SKM-1 treated with dmso at 0.1 percent for 144 hours (cell line): ENCODE measurements around the gene VIPR1.

ENCODE experiments used
- DNase-seq: peaks from one replicate; lab custom pipeline; 2025; ENCODE audit not compliant: unreplicated experiment; lab: John Stamatoyannopoulos, UW

Gene VIPR1

DNA sequence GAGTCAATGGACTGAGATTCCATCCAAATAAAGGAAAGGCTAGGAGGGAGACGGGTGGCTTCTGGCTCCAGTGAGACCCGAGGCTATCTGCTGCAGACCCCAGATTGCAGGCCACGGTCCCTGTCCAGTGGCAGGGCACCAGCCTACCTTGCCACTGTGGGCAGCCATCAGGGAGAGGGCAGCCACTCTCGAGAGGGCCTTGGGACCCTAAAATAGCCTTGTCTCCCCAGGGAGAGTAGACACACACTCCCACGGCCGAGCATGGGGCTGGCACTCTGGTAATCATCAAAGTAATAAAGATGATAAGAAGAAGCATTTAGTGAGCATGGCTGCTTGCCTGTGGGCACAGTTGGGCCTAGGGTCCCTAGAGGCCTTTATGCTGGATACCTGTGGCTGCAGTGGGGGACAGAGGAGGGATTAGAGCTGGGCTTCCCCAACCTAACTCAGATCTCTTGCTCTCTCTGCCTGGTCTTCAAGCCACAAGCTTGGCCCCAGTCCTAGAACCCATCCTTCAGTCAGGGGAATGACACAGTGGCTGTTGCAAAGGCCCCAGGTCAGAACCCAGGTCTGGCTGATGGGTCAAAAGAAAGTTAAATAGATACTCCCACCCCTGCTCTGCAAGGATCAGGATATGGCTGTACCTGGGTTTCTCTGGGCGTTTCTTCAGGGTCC, 9.2 kb upstream of the VIPR1 start:
- no peak for DNase-seq

DNA sequence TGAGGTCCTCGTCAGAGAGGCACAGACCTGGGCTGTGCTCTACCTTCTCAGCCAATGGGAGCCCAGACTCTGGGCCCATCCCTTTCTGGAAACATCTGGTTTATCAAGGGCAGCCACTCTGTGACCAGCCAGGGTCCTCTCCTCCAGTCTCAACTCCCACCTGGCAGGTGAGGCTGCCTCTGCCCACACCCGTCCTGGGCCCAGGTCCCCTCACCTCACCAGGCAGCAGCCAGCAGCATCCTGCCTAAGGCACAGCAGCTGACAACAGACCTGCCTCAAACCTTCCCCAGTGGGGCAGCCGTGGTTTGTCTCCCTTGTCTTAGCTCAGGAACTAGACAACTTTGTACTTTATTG, 8.7 kb upstream of the VIPR1 start:
- DNase-seq = no peak

- no peak for DNase-seq
These were observed 7.0 kb upstream of the VIPR1 start for GRCh38 chr3:42495393-42495792.

DNA sequence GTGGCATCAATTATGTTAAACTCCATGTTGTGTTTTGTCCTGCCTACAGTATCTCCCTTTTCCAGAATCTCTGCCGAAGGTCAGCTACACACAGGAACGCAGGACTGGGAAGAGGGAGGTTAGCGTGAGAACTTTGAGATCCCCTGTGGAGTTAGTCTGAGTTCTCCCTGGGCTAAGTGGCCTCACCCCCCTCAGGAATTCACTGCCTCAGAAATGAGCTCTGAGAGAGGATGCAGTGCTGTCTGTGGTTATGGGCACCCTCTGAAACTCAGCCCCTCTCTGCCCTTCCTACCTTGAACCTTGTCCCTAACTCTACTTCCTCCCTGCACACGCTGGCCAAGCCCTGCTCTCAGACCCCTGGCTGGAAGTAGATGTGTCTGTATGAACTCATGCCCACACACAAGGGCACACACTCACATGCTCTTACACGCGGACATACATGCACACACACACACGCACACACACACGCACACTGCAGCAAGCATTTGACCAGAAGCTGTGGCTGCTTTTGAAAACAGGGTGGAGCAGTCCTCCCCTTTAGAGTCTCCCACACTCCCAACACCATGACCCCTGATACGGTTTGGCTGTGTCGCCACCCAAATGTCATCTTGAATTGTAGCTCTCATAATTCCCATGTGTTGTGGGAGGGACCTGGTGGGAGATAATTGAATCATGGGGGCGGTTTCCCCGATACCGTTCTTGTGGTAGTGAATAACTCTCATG, 5.3 kb upstream of the VIPR1 start:
- DNase-seq = no peak

- no peak for DNase-seq
These were observed 4.4 kb upstream of the VIPR1 start for GRCh38 chr3:42498034-42498433.

- DNase-seq = no peak
These were observed 3.5 kb upstream of the VIPR1 start for GRCh38 chr3:42498791-42499477.

DNA sequence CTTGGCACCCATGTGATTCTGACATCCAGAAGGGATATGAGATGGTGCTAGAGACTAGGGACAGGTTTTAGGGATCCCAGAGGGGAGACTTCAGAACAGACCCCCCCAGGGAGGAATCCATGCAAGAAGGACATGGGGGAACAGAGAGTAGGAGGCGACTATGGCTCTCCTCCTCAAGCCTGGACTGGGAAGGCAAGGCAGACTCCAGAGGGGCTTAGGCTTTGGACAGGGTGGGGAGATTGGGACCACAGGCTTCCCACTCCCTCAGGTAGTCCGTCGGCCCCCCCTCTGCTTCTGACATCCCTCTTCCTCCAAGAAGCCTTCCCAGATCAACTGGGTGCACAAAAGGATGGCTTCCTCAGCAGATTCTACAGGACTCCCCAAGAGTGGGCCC, 3.0 kb upstream of the VIPR1 start:
- no peak for DNase-seq

DNA sequence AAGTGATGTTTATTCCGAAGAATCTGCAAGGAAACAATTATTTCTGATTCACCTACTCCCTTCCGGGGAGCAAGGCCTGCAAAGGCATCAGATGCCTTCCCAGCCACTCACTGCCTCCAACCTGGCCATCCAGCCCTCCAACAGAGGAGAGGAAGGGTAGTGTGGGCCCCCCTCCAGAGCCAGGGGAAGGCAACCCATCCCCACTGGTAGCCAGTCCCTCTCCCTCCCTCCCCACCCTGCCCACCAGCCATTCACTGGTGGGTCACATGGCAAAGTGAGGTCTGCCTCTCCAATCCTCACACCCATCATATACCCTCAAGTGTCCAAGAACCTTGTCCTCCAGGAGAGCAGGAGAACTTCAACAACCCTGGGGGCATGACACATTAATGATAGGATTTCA, 2.4 kb upstream of the VIPR1 start:
- no peak for DNase-seq

GRCh38 chr3:42500909-42501308, 1.5 kb upstream of the VIPR1 start:
- DNase-seq = no peak

DNA sequence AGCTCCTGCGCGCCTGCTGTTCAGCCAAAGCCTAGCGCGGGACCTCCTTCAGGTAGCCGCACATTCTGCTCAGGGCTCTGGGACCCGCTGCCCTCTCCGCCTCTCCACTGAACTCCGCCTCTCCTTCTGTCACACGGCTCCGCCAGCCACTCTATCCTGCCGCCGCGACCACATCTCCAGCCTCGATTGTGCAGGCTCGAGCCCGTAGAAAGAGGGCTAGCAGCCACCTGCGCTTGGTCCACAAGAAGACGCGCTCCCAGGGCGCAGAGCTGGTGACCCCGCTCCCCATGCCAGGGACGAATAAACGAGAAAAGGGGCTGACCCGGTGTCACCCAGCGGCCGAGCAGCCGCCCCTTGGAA, 1.1 kb upstream of the VIPR1 start:
- DNase-seq = no peak

- peak; percentile 76 for DNase-seq
These were observed 588 bp upstream of the VIPR1 start for GRCh38 chr3:42501681-42502428.

GRCh38 chr3:42503251-42503924, 945 bp downstream of the VIPR1 start:
- no peak for DNase-seq

DNA sequence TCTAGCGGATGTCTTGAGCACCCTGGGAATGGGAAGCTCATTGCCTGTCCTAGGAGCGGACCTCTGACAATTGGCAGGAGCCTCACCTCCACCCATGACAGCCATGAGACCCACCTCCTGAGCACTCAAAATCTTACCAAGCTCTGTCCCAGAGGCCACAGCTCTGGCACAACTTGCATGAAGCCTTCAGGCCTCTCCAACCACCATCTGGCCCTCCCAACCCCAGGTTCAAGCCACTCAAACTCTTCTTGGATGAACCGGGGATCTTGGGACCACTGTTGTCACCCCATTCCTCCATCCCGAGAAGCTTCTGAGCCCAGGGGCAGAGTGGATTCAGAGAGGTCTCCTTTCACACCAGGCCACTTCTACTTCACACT, 1.5 kb downstream of the VIPR1 start:
- DNase-seq = no peak

DNA sequence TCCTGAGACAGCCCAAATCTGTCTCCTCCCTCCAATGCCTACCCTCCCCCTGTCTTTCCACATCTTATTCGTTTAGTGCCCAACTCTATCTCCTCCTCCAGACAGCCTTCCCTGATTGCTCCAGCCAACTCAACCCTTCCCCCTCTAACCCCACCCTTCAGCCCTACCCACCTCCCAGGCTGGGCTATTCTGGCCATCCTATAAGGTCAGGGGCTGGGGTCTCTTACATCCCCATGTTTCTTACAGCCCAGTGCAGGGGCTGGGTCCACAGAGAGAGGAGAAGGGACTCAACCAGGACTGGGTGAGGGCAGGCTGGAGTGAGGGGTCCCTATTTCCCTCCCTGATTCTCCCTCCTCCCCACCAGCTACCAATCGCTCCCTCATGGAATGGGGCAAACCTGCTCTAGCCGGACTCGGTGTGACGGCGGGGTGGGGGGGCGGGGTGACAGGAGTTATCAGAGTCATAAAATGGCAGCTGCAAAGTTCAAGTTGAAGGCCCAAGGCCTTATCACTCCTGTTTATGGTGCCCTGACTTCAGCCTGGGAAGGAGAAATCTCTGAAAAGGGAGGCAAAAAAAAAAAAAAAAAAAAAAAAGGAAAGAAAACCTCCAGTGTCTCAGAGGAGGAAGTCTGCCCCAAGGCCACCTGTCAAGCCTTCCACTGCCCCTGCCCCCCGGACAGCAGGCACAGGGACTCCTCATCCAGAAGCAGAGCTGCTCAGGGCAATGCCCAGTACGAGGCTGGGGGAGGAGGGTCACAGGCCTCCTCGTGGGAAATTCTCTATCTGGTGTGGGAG, 2.1 kb downstream of the VIPR1 start:
- no peak for DNase-seq

DNA sequence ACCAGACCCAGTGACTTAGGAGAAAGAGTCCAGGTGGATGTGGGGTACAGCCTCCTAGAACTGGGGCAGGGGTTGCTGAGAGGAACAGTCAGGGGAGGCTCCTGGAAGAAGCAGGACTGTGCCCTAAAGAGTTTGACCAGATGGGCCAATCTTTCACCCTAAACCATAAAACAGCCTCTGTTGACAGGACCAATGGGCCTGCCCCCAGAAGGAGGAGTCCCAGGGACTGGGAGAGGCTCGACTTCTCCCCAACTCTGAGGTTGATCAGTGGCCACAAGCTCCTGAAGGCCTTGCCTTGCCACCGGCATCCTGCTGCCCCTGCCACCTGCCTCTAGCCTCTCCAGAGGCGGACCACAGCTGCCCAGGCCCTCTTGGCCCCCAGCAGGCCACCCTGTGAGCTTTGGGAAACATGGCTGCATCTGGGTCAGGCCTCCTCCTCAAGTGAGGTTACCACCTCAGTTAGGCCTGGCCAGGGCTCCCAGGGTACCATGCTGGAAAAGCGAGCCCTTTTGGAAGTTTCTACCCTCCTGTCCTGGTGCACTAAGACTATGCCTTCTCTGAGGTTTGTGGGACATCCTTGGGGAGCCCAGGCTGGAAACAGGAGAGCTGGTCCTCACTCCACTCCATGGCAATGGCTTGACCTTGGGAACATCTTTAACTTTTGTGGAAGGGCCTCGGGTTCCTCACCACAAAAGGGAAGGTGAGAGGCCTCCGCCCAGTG, 2.8 kb downstream of the VIPR1 start:
- DNase-seq = no peak

DNA sequence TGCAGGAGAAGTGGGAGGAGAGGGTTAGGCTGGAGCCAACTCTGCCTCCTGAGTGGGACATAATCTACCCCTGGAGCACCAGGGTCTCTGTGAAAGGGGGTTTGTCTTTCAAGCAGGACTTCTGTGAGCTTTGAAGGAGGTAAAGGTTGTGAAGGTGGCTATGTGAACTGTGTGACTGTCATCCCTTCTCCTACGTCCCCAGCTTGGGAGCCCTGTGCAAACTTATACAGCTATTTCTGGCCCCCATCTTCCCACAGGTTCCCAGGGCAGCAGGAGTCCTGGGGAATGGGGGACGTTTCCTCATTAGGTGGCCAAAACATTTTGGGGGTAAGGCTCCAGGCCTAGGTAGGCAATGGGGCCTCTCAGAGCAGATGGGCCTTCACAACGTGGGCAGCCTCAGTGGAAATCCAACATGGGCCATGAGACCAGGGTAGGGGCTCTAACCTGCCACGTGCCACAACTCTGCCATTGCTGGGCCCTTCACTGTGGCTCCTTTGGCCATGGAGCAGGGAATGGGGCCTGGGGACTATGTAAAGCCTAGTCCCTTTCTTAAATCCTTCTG, 3.5 kb downstream of the VIPR1 start:
- DNase-seq = no peak

DNA sequence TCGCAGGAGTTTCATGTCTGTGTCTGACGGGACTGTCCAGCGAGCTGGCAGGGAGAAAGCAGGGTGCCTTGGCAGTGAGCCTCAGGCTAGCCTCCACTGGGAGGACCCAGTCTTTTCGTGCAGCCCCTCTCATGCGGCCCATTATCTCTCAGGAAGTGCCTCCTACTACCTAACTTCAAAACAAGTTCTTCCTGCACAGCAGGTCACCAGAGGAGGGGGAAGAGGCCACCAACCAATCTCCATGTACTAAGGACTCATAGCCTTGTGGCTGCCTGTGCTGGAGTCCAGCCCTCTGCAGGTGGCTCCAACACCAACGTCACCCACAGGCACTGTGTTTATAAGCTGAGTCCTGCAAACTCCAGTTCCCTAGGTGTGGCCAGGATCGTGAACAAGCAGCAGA, 4.8 kb downstream of the VIPR1 start:
- no peak for DNase-seq

DNA sequence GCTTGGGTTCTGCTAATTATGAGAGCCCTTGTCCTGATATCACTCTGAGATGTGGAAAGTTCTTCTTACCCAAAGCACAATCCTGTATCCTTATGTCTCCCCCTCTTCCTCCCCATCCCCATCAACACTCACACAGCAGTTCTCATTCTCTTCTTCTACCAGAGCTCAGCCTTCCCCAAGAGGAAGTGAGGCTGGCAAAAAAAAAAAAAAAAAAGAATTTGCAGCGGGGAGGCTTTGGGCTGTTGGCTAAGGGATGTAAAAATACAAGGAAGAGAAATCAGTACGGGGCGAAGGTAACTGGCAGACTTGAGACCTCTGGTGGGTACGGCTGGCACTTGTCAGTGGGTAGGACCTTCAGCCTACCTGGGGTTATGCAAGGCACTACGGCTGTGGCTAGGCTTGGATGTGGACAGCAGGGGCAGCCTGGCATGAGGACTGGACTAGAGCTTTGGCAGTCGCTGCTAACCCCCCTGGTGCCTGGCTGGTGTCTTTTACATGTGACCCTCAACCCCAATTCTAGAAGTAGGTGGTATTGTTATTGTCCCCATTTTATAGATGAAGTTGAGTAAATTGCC, 5.4 kb downstream of the VIPR1 start:
- DNase-seq = no peak

DNA sequence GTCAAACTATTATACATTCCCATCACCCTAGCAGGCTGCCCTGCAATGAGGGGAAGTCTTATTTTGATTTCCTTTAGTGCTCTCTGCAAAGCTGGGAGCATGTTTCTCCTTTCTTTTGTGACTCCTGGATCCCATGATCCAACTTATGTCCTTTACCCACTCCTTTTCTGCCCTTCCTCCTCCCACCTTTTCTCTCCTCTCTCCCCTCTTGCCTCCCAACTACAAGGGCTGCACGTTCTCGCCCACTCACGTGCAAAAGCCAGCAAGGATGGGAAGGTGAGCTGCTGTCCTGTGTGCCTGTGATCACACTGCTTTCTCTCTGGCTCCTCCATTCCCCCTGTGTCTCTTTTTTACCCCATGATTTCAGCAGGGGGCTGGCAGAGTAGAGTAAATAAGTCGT, 6.1 kb downstream of the VIPR1 start:
- DNase-seq = no peak
